HS-27A (cell line): ENCODE results near the gene EEF1E1.

Source experiments
- DNase-seq: peaks from one replicate; pipeline ENCODE4 v3.0.0-alpha.2; 2012; ENCODE audit warnings: low read depth, missing footprints

EEF1E1 gene

DNA sequence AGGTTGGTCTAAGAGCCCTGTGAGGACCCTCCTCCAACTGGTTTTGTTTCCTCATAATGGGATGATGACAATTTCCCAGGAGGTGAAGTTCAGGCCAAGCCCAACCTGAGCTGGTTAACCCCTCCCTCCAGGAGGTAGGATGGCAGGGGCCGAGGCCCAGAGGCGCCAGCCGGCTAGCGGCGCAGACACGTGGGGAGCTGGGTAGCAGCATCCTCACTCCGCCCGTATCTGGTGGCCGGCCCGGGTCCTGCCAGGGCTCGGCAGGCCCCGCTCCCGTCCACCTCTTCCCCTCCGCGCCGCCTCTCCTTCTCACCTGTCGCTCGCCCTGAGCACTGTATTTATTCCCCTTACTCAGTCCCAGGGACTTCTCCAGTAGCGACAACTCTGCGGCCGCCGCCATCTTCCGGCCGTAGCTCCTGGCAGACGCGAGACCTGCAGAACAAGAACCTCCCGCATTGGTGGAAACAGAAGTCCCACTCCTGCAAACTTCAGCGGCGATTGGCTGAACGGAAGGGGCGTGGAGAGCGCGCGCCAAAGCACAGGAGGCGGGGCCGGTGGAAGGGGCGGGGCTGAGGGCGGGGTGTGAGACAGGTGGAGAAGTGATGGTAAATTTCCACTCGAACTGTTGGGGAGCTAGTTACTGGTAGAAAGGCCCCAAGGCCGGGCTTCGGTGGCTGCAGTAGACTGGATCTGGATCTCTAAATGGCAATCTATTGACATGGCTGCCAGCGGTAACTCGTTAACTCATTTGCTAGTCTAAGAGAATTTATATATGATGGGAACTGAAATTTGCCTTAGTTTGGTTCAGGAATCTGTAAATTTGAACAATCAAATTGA is at the start of gene EEF1E1:
TSS of gene EEF1E1 (minus strand) at position 427 of the 837 bp plus-strand sequence. CDS start at position 400, 27 bp downstream.
- peak; percentile 57 for DNase-seq

DNA sequence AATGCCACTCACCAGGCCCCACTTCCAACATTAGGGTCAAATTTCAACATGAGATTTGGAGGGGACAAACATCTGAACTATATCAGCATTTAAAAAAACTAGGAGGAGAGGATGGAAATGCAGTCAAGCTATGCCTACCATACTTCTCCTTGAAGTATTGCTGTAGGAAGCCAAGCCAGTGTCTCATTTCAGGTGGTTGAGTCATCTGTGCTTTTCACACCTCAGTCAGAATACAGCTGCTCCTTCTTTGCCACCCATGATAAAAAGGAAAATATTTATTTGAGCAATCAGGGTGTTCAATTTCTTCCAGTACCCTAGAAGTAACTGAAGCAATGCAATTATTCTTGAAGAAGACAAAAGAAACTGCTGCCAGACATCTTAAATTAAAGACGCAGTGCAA is 47.0 kb upstream of the EEF1E1 start:
- DNase-seq = no peak

DNA sequence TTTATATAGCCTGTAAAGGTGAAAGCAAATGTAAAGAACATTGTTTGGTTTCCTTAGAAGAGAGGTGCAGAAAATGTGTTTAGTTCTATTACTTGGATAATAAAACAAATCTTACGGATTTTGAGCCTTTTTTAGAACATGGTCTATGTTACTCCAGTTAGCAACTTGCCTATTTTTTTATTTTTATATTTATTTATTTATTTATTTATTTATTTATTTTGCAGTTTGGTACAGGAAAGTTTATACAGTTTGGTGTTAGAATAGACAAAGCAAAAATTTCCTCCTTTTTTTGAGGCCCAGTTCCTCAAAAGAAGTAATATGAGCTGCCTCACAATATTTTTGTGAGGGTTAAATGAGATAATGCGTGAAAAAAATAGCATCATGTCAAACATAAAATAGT is 41.6 kb upstream of the EEF1E1 start:
- no peak for DNase-seq

DNA sequence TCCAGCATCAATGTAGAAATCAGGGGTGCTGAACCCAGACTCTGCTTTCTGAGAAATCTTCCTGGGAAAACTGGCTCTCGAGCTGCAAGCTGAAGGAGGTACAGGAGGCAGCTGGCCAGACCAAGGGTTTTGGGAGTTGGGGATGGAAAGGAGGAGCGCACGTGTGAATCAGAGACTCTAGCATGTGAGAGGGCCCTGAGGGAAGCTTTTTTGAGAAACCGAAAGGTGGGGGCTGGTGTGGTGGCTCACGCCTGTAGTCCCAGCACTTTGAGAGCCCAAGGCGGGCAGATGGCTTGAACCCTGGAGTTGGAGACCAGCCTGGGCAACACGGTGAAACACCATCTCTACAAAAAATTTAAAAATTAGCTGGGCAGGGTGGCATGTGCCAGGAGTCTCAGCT is 37.1 kb upstream of the EEF1E1 start:
- DNase-seq = no peak

DNA sequence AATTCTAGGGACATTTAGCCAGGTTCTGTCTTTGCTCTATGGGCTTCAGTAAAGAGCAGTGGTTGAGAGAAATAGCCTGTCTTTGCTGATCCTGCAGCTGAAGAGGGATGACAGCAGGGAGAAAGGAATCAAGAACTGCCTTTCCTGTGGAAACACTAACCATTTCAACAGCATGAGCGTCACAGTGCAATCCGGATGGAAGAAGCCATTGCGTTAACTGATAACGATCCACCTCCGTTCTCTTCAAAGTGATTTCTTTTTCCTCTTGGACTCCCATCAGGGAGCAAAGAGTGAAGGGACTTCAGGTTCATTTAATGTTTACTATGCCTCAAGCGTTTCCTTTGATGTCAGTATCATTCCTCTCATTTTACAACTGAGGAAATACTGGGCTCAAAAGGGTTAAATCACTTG is 35.2 kb upstream of the EEF1E1 start:
- DNase-seq = no peak

DNA sequence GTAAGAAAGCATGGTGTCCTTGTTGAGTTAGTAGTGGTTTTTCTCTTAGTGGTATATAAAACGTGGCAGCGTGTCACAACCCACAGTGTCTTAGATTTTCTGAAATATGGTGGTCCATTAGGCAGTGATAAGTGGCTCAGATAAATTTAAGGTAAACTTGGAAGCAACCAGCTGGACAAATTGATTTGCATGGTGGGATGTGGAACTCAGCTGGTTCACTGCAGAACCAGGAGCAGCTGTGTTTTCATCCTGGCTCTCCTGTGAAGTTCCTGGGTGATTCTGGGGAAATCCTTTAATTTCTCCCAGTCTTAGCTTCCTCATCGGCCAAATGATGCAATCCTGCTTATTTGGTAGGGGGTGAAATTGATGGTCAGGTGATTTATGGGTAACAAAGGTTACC is 32.9 kb upstream of the EEF1E1 start:
- DNase-seq = no peak

DNA sequence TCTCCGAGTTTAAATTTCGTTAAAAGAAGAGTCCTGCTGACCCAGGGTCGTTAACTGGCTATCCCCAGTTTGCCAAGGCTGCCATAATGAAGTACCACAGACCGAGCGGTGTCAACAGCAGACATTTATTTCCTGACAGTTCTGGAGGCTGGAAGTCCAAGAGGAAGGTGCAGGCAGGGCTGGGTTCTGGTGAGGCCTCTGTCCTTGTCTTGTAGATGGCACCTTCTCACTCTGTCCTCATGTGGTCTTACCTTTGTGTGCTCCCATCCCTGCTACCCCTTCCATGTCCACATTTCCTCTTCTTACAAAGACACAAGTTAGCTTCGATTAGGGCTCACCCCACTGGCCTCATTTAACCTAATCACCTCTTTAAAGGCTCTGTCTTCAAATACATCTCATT is 29.8 kb upstream of the EEF1E1 start:
- no peak for DNase-seq

DNA sequence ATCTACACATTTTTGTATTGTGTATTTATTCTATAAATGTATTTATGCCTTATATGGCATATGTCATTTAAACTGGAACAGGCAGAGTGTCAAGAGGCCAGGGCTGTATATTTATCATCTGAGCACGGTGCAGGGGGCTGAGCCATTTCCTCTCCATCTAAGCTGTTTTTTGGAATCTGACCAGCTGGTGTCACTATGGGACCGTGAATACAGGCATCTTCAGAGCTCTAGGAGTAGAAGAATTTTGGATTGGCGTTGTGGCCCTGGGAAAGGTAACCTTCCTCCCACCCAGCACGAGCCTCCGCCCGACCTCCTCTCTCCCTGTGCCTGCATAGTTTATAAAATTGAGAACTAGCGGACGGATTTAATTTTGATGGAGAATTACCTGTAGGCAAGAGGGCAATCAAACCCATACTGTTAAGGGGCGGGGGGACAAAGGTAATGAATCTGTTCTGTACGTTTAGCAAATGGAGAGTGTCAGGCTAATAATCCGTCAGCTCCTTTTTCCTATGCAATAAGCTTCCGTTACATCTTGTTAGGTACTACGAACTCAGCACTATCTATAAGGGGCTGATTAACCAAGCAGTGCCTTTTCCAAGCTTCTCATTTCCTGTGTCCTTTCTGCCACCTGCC is 29.0 kb upstream of the EEF1E1 start:
- DNase-seq = peak; percentile 29

DNA sequence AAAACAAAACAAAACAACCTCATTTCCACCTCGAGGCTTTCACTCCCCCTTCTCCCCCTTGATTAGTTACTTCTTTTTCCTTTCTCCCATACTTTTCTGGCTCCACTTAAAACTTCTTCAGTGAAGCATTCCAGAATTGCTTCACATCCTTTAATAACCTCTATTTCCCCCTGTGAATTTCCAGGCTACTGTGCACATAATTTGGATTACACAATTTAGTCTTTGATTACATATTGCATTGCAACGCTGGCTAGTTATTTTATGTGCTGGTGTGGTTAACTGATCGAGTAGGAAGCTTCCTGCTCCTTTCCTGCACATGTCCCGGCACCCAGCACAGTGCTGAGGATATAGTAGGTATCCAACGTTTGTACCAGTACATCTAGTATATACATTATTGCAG is 28.1 kb upstream of the EEF1E1 start:
- DNase-seq = no peak

DNA sequence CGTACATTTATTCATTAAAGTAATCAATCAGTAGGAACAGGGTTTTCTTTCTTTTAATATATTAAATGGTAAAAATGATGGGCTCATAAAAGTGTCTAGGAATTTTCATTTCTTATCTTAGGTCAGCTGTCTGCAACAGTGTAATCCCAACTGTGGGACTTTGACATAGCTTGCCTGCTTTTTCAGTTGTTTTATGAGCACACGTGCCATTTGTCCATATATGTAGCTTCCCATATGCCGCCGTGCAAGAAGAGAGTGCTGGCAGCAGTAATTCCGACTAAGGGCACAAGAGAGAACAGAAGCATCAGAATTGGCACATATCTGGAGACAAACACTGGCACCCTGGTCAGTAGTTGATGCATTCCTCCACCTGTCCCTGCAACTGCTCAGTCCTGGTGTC is 20.9 kb upstream of the EEF1E1 start:
- DNase-seq = no peak

DNA sequence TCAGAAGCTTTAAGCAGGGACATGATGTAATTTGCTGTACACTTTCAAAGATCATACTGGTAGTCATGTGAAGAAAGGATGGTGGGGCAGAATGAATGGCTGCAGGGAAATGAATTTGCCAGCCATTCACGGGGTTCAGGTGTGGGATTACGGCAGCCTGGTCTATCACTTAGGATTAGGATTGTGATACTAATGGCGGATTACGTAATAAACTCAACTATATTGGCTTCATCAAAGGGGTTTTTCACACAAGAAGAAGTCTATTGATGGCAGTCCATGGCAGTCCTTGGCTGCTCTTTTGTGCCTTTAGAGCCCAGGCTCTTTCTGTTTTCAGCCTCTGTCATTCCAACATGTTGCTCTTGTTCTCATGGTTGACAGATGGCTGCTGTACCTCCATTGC is 12.6 kb upstream of the EEF1E1 start:
- DNase-seq = no peak

DNA sequence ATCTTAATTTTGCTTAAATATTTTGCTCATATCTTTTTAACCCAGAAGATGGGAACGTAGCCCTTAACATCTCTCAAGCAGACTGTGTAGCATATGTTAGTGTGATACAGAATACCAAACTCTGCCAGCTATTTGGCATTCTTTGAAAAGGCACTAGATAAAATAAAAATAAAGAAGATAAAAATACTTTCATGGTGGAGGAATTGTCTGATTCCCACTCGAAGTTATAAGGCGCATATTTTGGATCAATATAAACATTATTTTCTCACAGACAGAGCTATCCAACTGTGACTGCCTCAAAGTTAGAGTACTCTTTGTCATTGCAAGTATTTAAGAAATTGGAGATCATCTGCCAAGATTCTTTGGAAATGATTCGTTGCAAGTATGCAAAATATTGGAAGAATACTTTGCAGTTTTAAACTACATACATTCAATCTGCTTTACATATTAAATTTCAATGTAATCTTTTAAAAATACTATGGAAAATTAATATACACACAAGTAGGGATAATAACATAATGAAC is 10.8 kb upstream of the EEF1E1 start:
- DNase-seq = no peak

DNA sequence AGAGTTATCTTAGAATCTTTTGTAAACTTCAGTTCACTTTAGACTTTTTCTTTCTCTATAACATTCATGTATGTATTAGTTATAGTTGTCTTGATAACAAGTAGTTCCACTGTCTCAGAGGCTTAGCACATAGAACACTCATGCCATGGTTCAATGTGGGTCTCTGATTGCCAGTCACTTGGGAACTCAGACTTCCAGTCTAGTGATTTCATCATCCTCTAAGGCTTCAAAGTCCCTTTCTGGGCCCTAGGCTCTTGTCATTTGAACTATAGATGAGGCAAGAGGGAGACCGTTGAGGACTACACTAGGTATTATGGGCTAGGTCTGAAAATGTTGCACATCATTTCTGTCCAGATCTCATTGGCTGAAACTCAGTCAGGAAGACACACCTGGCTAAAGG is 8.4 kb upstream of the EEF1E1 start:
- DNase-seq = no peak

DNA sequence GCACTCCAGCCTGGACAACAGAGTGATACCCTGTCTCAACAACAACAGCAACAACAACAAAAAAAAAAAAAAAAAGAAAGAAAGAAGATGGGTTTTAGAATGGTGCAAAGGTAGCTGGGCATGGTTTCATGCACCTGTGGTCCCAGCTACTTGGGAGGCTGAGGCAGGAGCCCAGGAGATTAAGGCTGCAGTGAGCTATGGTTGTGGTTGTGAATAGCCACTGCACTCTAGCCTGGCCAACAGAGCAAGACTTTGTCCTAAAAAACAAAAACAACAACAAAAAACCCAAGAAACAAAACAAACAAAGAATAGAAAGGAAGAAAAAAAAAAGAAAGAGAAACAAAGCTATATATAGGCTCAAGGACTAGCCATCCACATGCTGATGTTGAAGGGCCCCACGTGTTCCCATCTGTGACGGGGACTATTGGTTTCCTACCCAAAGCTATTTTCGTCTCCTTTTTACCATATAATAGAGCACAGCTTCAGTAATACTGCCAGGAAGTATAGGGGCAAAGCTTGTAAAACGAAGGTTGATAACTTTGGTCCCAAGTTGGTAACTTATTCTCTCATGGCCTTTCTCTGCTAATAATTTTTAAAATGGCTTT is 7.9 kb upstream of the EEF1E1 start:
- DNase-seq = no peak

DNA sequence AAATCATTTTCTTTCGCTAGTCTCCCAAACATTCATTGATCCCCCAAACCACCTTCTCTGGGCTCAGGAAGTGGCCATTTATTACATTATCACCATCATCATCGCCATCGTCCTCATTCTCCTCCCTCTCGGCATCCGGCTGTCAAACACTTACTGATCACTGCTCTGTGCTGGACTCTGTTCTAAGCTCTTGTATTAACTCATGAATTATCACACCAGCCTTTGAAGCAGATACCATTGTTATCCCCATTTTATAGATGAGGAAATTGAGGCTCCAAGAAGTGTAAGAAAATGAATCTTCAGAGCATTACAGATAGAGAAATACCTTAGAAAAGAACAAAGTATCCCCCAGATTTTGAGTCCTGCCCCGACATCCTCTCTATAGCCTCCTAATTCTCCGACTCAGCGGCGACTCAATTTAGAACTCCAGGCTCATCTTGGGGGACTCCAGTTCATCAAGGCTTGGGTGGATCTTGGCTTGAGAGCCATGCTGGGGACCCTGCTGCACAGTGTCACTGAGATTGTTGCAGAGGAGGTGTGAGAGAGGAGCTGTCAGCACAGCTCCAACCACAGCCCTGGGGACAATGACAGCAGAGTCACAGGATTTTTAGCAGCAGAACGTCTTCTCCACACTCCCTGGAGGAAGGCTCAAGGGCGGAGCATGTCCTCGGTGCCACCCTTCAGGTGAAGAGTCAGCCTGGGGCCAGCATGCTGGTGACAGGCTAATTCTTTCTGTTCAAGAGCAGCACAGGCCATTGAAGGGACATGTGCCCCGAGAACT is 6.6 kb upstream of the EEF1E1 start:
- DNase-seq = no peak

DNA sequence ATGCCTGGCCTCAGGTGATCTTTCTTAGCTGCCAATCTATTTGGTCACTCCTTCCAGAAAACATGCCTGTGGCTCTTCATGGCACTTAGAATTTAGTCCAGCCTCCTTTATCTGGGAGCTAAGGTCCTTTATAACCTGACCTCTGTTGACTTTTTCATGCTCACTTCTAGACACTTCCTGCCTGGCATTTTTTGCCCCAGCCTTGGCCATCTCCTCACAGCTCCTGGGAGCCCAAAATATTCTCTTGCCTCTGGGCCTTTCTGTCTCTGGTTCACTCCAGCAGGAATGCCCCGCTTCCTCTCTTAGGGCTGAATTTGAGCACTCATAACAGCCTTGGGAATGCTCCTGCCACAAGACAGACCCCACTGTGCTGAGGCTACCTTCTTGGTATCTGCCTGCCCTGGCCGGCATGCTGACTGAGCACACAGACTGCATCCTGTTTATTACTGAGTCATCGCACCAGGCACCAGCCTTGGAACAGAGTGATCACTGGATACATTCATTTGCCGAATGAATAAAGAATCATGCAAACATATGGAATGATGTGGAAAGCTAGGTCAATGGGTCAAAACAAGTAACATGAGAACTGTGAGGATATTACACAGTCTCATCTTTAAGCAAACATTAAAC is 5.8 kb upstream of the EEF1E1 start:
- DNase-seq = no peak

DNA sequence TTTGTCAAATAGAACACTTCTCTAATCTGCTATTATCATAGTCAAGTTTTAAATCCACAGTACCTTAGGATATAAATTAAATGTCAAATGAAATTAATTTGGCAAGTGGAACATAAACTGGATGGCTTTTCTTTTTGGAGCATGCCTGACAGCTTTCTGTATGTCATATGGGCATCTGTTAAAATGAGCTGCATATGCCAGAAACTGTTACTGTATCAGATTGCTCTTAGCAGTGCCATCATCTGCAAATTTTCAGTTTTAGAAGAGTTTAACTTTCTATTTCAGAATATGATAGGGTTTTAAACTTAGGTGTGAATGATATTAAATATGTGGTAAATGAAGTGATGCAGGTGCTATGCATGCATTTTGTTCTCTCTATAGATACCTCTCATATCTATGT is 3.4 kb upstream of the EEF1E1 start:
- DNase-seq = no peak

DNA sequence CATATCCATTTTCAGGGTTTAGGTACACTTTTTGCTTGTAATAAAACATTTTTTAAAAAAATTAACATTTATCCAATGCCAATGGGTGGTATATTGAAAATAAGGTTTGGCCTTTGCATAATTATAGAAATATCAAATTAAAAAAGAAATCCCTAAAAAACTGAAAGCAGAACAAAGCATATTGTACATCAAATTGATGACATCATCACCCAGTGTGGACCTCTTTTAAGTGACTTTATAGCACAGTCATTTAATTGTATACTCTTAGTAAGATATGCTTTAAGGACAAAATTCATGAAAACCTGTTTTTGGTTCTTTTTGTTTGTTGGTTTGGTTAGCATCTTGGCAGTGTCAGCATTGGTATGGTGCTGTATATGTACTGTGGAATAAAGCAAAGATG is 1.4 kb upstream of the EEF1E1 start:
- DNase-seq = no peak

DNA sequence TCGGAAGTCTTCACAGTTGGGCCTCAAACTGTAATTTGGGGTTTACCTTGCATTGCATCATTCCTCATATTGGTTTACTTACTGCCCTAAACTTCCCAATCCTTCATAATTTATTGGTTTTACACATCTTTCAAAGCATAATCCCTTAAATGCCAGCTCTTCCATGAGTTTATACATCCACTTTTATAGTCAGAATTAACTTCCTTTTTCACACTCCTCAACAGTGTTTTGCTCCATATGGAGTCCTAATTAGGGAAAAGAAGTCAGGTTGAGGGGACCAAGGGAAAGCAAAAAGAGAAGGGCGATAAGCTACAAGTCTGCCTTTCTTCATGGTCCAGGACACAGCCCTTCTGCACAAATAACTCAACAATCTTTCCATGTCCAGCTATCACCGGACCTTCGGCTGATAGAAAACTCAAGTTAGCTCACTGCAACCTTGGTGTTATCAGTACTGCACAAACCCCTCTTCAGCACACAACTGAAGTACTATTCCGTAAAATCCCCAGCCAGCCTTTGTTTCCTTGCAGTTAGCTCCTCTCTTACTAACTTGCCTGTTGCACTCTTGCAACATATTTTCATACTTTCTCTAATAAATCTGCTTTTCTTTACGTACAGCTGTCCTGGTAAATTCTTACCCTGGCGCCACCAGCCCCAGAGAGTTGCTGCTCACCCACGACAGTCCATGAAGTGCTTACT is 2.0 kb downstream of the EEF1E1 start:
- DNase-seq = no peak

DNA sequence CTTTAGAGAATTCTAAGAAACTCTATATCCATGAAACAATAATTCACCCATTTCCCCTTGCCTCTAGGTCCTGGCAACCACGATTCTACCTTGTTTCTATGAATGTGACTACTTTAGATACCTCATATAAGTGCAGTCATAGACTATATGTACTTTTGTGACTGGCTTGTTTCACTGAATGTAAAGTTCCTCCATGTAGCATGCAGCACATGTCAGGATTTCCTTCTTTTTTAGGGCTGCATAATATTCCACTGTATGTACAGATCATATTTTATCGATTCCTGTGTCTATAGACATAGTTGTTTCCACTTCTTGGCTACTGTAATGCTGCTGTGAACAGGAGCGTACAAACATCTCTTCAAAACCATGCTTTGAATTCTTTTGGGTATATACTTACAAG is 11.7 kb downstream of the EEF1E1 start:
- no peak for DNase-seq

DNA sequence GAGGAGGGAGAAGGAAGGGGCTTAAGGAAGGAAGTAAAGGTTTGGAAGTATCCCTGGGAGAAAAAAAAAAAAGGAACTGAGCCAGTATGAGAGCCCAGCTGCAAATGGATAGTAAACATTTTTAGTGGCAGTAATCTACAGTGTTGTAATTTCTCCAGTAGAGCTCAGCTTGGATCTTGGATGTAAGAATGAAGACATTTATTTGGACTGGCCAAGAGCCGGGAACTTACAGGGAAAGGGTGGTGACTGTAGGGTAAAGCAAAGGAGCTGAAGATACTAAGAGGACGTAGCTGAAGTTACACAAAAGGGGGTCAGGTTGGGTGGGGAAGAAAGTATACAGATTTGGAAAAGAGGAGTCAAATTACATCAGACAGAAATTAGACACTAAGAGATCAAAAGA is 13.5 kb downstream of the EEF1E1 start:
- DNase-seq = no peak
